ENCODE data around the gene SLC4A1AP. TPM values are rescaled to one million over a fixed set of nuclear protein-coding genes. Genes with fewer than 3 reads are reported as not detected.
A peak's percentile ranks its signal among the peaks of the same experiment; 100 is the strongest.

SLC4A1AP gene
- total and polyA plus RNA-seq, 2 of the 13 experiments (the other 11 are each of a cell fraction or from before 2014, with no cell fraction given) = 15.3 to 44.6 TPM

GRCh38 chr2:27613985-27614384, 49.7 kb upstream of the SLC4A1AP start (continued):
- TF ChIP-seq, protein P1, sequence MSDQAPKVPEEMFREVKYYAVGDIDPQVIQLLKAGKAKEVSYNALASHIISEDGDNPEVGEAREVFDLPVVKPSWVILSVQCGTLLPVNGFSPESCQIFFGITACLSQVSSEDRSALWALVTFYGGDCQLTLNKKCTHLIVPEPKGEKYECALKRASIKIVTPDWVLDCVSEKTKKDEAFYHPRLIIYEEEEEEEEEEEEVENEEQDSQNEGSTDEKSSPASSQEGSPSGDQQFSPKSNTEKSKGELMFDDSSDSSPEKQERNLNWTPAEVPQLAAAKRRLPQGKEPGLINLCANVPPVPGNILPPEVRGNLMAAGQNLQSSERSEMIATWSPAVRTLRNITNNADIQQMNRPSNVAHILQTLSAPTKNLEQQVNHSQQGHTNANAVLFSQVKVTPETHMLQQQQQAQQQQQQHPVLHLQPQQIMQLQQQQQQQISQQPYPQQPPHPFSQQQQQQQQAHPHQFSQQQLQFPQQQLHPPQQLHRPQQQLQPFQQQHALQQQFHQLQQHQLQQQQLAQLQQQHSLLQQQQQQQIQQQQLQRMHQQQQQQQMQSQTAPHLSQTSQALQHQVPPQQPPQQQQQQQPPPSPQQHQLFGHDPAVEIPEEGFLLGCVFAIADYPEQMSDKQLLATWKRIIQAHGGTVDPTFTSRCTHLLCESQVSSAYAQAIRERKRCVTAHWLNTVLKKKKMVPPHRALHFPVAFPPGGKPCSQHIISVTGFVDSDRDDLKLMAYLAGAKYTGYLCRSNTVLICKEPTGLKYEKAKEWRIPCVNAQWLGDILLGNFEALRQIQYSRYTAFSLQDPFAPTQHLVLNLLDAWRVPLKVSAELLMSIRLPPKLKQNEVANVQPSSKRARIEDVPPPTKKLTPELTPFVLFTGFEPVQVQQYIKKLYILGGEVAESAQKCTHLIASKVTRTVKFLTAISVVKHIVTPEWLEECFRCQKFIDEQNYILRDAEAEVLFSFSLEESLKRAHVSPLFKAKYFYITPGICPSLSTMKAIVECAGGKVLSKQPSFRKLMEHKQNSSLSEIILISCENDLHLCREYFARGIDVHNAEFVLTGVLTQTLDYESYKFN (CRISPR knock-in tag; conservative IDR thresholded peaks at IDR 0.05) = peak; percentile 53
- TF ChIP-seq SOX6 (IDR thresholded peaks at IDR 0.05) (no peak), SOX6 (CRISPR knock-in tag; IDR thresholded peaks at IDR 0.05) (peak; percentile 69), ZNF737 (CRISPR knock-in tag; IDR thresholded peaks at IDR 0.05; ENCODE audit: borderline replicate concordance) (no peak), ZNF101 (CRISPR knock-in tag; IDR thresholded peaks at IDR 0.05; ENCODE audit: borderline replicate concordance, low read depth) (no peak), ETV6 (CRISPR knock-in tag; conservative IDR thresholded peaks at IDR 0.05) (no peak), KMT2B (CRISPR knock-in tag; IDR thresholded peaks at IDR 0.05) (no peak)

DNA sequence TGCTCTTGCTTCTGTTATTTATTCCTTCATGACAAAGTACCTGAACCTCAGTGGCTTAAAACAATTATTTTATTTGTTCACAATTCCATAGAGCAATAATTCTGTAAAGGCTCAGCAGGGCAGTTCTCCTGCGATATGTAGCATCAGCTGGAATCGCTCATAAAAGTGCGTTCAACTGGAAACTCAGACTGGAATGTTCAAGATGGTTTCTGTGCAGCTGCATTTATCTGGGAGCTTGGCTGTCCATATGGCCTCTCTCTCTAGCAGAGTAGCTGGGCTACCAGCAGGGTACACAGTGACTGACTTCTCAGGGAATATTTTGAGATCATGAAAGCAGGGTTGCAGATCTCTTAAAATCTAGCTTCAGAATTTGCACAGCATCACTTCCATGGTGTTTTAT, 48.4 kb upstream of the SLC4A1AP start:
- Histone ChIP-seq H3K9me3 (ENCODE audit: low read length) (no peaks in the 10 kb centered on the region), H3K4me2 (ENCODE audit: low read depth, low read length) (no peak overlapping the region), H2AFZ (ENCODE audit: low read length) (no peak overlapping the region), H3K4me1 (ENCODE audit: insufficient read depth, low read length) (peaks cover 14% of the 10 kb centered on the region), H3K9ac (ENCODE audit: insufficient read depth, low read depth, low read length) (no peak overlapping the region), H3K27ac (ENCODE audit: extremely low read length, insufficient read depth, low read length) (no peak overlapping the region), H4K20me1 (ENCODE audit: insufficient read depth, low read length) (no peaks in the 10 kb centered on the region), H3K27me3 (ENCODE audit: control insufficient read depth in 1 of 2, insufficient read depth in 2 of 2, low read length in 2 of 2) (no peaks in the 10 kb centered on the region), H3K36me3 (replicated peaks in 1 of 2; ENCODE audit: control insufficient read depth in 1 of 2, insufficient read depth in 2 of 2, low read length in 2 of 2) (peaks cover 20 to 71% of the 10 kb centered on the region in 2 experiments), H3K4me3 (replicated peaks in 1 of 3; ENCODE audit: insufficient read depth in 1 of 3, low read depth in 2 of 3, low read length in 3 of 3) (no peak overlapping the region), H3K79me2 (ENCODE audit: insufficient read depth, low read length) (no peaks in the 10 kb centered on the region)
- no peak for DNase-seq (ENCODE audit: low spot score)
- no peak for FAIRE-seq
- ChIA-PET CTCF (ENCODE audit: low intra/inter-chr PET ratio, low total read pairs) (no interaction called here), POLR2A (no interaction called here)
- 100% methylated on average over 3 of the region's 3 CpGs for WGBS (ENCODE audit: low lambda C conversion rate)
- no peak for TF ChIP-seq CBX5 (CRISPR knock-in tag; IDR thresholded peaks at IDR 0.05; ENCODE audit: borderline replicate concordance)
- TF ChIP-seq NFIC (IDR thresholded peaks at IDR 0.05; ENCODE audit: low read length) = no peak
- TF ChIP-seq ZNF7 (CRISPR knock-in tag; IDR thresholded peaks at IDR 0.05) = no peak
- TF ChIP-seq, protein P2, sequence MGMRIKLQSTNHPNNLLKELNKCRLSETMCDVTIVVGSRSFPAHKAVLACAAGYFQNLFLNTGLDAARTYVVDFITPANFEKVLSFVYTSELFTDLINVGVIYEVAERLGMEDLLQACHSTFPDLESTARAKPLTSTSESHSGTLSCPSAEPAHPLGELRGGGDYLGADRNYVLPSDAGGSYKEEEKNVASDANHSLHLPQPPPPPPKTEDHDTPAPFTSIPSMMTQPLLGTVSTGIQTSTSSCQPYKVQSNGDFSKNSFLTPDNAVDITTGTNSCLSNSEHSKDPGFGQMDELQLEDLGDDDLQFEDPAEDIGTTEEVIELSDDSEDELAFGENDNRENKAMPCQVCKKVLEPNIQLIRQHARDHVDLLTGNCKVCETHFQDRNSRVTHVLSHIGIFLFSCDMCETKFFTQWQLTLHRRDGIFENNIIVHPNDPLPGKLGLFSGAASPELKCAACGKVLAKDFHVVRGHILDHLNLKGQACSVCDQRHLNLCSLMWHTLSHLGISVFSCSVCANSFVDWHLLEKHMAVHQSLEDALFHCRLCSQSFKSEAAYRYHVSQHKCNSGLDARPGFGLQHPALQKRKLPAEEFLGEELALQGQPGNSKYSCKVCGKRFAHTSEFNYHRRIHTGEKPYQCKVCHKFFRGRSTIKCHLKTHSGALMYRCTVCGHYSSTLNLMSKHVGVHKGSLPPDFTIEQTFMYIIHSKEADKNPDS (CRISPR knock-in tag; IDR thresholded peaks at IDR 0.05) = no peak
- TF ChIP-seq HDAC6 (IDR thresholded peaks at IDR 0.05; ENCODE audit: low read depth, low read length) = no peak
- TF ChIP-seq ZNF557 (CRISPR knock-in tag; IDR thresholded peaks at IDR 0.05) = no peak
- TF ChIP-seq ZFYVE20 (CRISPR knock-in tag; IDR thresholded peaks at IDR 0.05; ENCODE audit: borderline replicate concordance, low read depth) = no peak
- no peak for TF ChIP-seq ZNF484 (CRISPR knock-in tag; IDR thresholded peaks at IDR 0.05; ENCODE audit: borderline replicate concordance, low read depth)
- BruUV-seq (replicated peaks) = no TSS peak
- intact Hi-C loops (cut with micrococcal nuclease; ENCODE audit: unreplicated experiment) = no loop called here
- in situ Hi-C loops (cut with HindIII; ENCODE audit: extremely low pct_ligation_motif_present, low pct_unique_long_range_greater_than_20kb) = no loop called here
- ATAC-seq = no peak

Data from HepG2 (cell line).